Medulla oblongata (tissue), 1 donor: ENCODE measurements around the gene HSF2.

Experiments
- DNase-seq: peaks from one replicate; pipeline ENCODE4 v3.0.0-alpha.2; 2015; ENCODE audit errors: extremely low spot score

The HSF2 gene

GRCh38 chr6:122394016-122394415 is 5.4 kb upstream of the HSF2 start:
- no peak for DNase-seq

GRCh38 chr6:122399055-122399347 is 451 bp upstream of the HSF2 start:
- no peak for DNase-seq

- DNase-seq: peak; percentile 42
These were observed 634 bp downstream of the HSF2 start for GRCh38 chr6:122400121-122400450.

- DNase-seq: no peak
These were observed 1.1 kb downstream of the HSF2 start for GRCh38 chr6:122400462-122401089.

GRCh38 chr6:122401104-122401503 is 1.7 kb downstream of the HSF2 start:
- DNase-seq: no peak

- no peak for DNase-seq
These were observed 5.0 kb downstream of the HSF2 start for GRCh38 chr6:122404444-122404843.

GRCh38 chr6:122405417-122405816 is 6.0 kb downstream of the HSF2 start:
- no peak for DNase-seq

GRCh38 chr6:122406187-122406586 is 6.7 kb downstream of the HSF2 start:
- DNase-seq: no peak

GRCh38 chr6:122407712-122408111 is 8.3 kb downstream of the HSF2 start:
- DNase-seq: no peak

GRCh38 chr6:122408240-122408639 is 8.8 kb downstream of the HSF2 start:
- DNase-seq: no peak

GRCh38 chr6:122408702-122409458 is 9.4 kb downstream of the HSF2 start:
- no peak for DNase-seq

GRCh38 chr6:122412001-122412400 is 12.5 kb downstream of the HSF2 start:
- DNase-seq: no peak

GRCh38 chr6:122416825-122417224 is 17.4 kb downstream of the HSF2 start:
- no peak for DNase-seq

- DNase-seq: no peak
These were observed 22.6 kb downstream of the HSF2 start for GRCh38 chr6:122422003-122422402.

GRCh38 chr6:122422614-122423267 is 23.3 kb downstream of the HSF2 start:
- DNase-seq: no peak

- DNase-seq: no peak
These were observed 24.3 kb downstream of the HSF2 start for GRCh38 chr6:122423734-122424133.

- DNase-seq: no peak
These were observed 27.1 kb downstream of the HSF2 start for GRCh38 chr6:122426597-122426996.

GRCh38 chr6:122428781-122429180 is 29.3 kb downstream of the HSF2 start:
- DNase-seq: no peak

GRCh38 chr6:122429323-122429722 is 29.9 kb downstream of the HSF2 start:
- DNase-seq: no peak

GRCh38 chr6:122431780-122432179 is 32.3 kb downstream of the HSF2 start:
- DNase-seq: no peak

GRCh38 chr6:122432816-122433215 is 33.4 kb downstream of the HSF2 start:
- DNase-seq: no peak

GRCh38 chr6:122438975-122439374 is 39.5 kb downstream of the HSF2 start:
- no peak for DNase-seq

- DNase-seq: no peak
These were observed 45.8 kb downstream of the HSF2 start for GRCh38 chr6:122445274-122445673.
